HG03565 (cell line): ENCODE measurements around the gene HSDL2.
A peak's percentile ranks its signal among the peaks of the same experiment; 100 is the strongest.
"Not testable (repeated sequence)": the region's sequence is repeated elsewhere in the genome, so short reads cannot be mapped to it uniquely, and the experiment has no call there.

Experiments used
- ATAC-seq: cut with Tn5 transposase; IDR thresholded peaks from one replicate; pipeline ENCODE4 v1.9.1; 2021; ENCODE audit warnings: mild to moderate bottlenecking, moderate library complexity; ENCODE audit not compliant: unreplicated experiment

The HSDL2 gene

GRCh38 chr9:112365257-112365656 lies 14.7 kb upstream of the HSDL2 start:
- not testable (repeated sequence) for ATAC-seq

GRCh38 chr9:112366591-112366990 lies 13.3 kb upstream of the HSDL2 start:
- no peak for ATAC-seq

GRCh38 chr9:112367465-112367864 lies 12.4 kb upstream of the HSDL2 start:
- ATAC-seq = no peak

- no peak for ATAC-seq
These were observed 10.1 kb upstream of the HSDL2 start for GRCh38 chr9:112369817-112370216.

- no peak for ATAC-seq
These were observed 8.8 kb upstream of the HSDL2 start for GRCh38 chr9:112371060-112371459.

GRCh38 chr9:112373666-112374065 lies 6.2 kb upstream of the HSDL2 start:
- not testable (repeated sequence) for ATAC-seq

- ATAC-seq = not testable (repeated sequence)
These were observed 5.7 kb upstream of the HSDL2 start for GRCh38 chr9:112374232-112374631.

- ATAC-seq = no peak
These were observed 4.5 kb upstream of the HSDL2 start for GRCh38 chr9:112375361-112375760.

- no peak for ATAC-seq
These were observed 2.8 kb upstream of the HSDL2 start for GRCh38 chr9:112377087-112377486.

- ATAC-seq = no peak
These were observed 2.1 kb upstream of the HSDL2 start for GRCh38 chr9:112377684-112378327.

- ATAC-seq = no peak
These were observed 1.4 kb upstream of the HSDL2 start for GRCh38 chr9:112378328-112379176.

GRCh38 chr9:112379177-112380101 lies 469 bp upstream of the HSDL2 start:
- ATAC-seq = peak; percentile 69

- ATAC-seq = no peak
These were observed 915 bp downstream of the HSDL2 start for GRCh38 chr9:112380825-112381221.

- ATAC-seq = no peak
These were observed 2.2 kb downstream of the HSDL2 start for GRCh38 chr9:112382066-112382465.

- ATAC-seq = no peak
These were observed 2.8 kb downstream of the HSDL2 start for GRCh38 chr9:112382501-112383364.

GRCh38 chr9:112384219-112384618 lies 4.3 kb downstream of the HSDL2 start:
- ATAC-seq = no peak

- ATAC-seq = no peak
These were observed 4.8 kb downstream of the HSDL2 start for GRCh38 chr9:112384690-112385089.

- no peak for ATAC-seq
These were observed 7.2 kb downstream of the HSDL2 start for GRCh38 chr9:112387115-112387514.

- ATAC-seq = not testable (repeated sequence)
These were observed 10.0 kb downstream of the HSDL2 start for GRCh38 chr9:112389897-112390296.

- not testable (repeated sequence) for ATAC-seq
These were observed 12.1 kb downstream of the HSDL2 start for GRCh38 chr9:112391936-112392560.
